Measurements from ENCODE around the gene RAD23A.

RAD23A gene

DNA sequence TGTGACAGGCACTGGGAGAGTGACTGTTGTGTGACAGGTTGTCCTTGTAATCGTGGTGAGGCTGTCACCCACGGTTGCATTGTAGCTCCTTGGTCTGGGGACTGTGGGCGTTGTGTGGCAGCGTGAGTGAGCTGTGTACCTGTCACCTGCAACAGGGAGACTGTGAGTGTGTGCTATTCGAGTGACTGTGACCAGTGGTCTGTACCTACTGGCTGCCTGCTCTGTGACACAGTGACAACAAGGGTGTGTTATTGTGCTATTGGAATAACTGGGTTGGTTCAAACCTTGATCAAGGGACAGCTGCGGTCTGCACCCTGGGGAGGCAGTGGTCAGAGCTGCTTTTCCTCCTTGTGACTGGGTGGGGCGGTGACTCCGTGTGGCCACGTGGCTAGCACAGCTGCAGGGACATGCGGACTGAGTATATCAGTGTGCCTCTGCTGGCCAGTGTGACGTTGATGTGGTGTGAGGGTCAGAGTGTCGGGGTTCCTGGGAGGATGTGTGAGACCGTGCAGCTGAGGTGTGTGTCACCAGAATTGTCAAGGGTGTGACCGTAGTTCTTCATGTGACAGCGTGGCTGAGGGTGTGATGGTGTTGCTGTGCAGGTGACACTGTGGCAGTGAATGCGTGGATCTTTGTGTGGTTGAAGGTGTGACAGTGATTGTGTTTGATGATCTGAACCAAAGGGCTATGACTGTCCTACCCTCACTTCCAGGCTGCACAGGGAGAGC, 39.6 kb downstream of the RAD23A start:
- no peak for DNase-seq

DNA sequence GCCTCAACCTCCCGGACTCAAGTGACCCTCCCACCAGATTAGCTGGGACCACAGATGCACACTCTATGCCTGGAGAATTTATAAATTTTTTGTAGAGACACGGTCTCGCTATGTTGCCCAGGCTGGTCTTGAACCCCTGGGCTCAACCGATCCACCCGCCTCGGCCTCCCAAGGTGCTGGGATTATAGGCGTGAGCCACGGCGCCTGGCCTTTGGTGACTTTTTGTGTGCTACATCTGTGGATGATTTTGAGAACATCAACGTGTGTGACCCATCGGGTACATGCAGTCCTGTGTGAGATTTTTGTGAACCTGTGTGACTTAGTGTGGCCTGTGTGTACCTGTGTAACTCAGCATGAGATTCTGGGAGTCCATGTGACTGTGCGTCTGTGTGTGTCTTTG, 41.1 kb downstream of the RAD23A start:
- no peak for DNase-seq

DNA sequence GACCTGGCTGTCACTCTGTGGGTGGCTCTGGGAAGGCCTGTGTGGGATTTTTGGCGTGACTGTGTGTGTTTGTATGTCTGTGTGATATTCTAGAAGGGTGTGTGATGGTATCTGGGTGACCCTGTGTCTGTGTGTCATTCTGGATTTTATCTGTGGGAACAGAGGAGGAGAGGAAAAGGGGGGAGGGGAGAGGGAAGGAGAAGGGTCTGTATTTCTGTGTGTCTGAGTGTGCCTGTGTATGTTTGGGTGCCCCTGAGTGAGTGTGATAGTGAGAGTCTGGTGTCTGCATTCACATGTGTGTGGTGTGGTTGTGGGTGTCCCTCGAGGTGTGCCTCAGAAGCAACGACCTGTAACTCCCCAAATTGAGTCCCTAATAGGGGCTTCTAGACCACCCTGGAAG, 41.5 kb downstream of the RAD23A start:
- DNase-seq = no peak

DNA sequence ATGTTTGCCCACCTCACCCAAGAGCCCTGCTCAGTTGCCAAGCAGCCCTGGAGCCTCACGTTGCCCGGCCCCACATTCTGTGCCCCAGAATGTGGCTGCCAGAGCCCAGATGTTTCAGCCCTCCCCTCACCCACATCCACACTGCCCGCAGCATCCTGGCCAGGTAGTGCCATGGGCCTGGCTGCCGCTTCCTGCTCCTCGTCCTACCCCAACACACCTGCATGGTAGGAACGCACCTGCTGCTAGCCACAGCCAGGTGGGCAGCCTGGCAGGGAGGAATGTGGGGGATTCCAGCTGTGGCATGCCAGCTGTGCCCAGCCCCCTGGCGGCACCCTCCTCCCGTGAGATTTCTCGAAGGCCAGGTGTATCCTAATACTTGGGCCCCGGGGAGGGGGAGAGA, 42.1 kb downstream of the RAD23A start:
- DNase-seq = no peak

DNA sequence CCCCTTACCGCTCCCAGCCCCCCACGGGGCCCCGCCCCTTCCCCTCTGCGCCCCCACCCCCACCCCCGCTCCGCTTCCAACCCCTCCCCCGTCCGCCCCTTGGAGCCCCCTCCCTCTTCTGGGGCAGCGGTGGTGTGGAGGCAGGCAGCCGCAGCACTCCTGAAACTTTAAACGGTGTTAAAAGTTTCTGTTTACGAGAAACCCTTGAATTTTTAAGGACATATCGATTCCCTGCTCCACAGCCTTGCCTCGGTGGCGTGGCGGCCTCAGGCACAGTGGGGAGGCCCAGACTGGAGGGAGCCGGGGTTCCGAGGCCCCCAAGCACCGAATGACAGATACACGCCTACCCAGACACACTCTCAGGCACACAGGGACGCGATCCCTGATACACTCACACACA, 44.8 kb downstream of the RAD23A start:
- DNase-seq = no peak

DNA sequence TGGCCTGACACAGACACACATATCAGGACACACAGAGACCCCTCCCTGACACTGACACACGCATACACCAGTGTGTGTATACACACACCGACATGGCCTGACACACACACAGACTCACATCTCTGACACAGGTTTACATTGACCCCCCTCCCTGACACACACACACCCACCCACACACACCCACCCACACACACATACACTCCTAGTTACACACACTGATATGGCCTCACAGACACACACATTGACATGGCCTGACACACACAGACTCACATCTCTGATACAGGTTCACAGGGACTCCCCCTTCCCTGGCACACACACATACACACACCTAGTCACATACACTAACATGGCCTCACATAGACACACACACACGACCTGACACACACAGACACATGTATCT, 45.2 kb downstream of the RAD23A start:
- no peak for DNase-seq

DNA sequence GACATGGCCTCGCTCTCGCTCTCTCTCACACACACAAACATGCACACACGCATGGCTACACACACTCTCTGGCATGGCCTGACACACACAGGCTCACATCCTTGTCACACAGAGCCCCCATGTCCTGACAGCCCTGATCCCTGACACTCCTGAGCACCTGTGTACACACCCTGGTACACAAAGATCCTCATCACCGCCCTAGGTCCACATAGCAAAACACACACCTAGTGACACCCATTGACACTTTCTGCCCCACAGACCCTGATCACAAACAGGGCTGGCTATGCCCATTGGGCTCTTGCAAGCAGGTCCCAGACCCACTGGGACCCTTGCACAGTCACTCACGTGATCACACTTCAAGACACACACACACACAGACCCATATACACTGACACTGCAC, 45.6 kb downstream of the RAD23A start:
- DNase-seq = no peak

DNA sequence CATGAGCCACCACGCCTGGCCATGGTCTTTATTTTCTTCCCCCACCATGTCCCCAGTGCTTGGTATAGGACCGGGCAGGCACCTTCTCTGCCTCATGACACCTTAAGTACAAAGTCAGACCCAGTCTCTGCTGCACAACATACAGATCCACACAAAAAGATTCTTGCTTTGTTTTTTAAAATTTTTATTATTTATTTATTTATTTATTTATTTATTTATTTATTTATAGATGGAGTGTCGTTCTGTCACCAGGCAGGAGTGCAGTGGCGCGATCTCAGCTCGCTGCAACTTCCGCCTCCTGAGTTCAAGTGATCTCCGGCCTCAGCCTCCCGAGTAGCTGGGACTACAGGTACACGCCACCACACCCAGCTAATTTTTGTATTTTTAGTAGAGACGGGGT, 47.1 kb downstream of the RAD23A start:
- DNase-seq = no peak

DNA sequence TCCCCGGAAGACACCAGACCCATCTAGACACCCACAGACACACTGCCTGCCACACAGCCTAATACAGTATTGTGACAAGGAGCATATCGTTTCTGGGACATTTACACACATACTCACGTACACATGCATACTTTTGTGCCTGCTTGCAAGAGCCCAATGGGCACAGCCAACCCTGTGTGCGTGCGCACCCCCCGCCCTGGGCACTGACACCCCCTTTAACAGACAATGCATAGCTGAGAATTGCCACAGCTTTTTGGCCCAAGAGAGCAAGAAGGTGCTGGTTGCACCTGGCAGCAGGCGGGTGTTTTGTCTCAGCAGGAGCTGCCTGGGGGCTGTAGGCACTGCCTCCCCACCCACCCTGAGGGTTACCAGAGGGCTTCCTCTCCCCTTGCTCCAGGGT, 47.9 kb downstream of the RAD23A start:
- DNase-seq = no peak

DNA sequence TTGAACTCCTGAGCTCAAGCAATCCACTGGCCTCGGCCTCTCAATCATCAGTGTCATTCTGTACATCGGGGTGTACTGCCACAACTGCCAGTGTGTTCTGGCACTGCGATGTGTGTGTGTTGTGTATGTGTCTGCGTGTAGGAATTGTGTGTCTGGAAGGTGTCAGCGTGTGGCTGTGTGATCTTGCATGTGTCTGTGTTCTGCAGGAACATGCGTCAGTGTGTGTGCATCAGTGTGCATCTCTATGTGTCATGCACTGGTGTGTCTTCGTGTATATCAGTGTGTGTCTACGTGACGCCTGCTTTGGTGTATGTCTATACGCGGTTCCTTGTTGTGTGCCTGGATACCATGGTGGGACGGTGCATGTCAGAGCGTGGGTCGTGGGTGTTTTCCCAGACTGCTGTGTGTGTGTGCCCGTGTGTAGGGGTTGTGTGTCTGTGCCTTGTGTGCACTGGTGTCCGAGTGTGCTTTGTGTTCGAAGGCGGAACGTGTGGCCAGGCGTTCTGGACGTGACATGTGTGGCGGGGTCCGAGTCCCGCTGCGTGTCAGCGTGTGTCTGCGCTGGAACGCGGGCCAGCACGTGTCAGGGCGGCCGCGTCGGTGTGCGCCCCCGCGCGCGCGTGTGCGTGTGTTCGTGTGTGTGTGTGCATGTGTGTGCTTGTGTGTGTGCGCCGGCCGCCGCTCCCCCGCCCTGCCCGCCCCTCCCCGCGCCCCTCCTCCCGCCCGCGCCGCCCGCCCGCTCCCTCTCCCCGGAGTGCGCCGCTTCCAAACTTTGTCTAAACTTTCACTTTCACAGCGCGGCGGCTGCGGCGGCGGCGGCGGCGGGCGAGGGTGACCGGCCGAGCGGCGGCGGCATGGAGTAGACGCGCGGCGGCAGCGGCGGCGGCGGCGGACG, 49.3 kb downstream of the RAD23A start, which contains the start of gene NFIX:
Gene NFIX, plus strand, starts transcription at position 775 of the 895 bp plus-strand sequence. CDS start 363 bp downstream, outside the sequence.
- peak; percentile 66 for DNase-seq

DNA sequence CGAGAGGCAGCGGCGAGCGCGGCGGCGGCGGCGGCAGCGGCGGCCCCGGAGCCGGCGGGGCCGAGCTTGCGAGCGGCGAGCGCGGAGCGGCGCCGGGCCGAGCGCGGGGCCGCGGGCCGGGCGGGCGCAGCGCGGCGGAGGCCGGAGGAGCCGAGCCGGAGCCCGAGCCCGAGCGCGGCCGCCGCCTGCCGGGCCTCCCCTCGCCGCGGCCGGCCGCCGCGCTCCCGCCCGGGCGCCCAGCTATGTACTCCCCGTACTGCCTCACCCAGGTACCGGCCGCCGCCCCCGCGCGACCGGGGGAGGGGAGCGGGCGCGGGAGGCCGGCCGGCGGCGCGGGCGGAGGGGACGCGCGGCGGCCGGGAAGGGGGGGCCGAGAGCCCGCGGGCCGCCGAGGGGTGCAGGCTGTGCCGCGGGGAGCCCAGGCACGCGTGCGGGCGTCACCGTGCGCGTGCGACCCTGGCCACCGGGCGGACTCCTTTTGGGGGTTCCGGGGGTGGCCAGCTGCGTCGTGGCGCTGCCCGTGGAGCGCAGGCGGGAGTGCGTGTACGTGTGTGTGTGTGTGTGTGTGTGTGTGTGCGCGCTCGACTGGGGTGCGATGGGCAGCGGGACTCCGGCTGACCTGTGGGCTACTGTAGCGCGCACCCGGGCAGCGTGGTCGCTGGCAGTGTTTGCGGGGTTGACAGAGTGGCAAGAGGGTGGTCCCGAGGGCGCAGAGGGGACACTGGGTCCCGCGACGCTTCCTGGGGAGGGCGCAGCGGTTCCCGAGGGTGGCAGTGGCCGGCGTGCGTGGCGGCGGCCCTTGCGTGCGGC, 50.1 kb downstream of the RAD23A start:
- DNase-seq = no peak

DNA sequence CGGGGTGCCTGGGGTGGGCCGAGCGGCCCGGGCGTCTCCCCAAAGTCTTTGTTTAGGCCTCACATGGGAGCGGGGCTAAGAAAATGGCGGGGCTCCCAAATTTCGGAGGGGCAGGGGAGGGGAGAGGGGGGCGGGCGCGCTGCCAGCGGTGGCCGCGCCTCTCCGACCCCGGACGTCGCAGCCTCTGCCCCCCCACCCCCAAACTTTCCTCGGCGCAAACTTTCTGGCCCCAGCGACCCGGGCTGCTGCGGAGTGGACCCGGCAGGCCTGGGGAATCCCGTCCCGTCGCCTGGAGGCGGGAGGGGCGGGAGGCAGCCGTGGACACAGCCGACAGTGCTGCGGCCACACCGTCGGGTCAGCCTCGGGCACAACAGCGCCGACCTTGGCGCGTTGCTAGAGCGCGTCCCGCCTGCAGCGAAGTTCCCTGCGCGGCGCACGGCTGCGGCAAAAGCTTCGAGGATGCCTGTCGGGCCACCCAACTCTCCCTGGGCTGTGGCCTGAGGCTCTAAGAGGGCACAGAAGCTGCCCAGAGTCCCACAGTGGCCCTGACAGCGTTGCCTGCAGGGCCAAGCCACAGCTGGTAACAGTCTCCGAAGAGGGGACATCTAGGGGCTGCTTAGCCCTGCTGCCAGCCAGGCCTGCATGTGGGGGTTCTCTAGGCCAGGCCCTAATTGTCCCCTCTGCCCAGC, 50.9 kb downstream of the RAD23A start:
- no peak for DNase-seq

DNA sequence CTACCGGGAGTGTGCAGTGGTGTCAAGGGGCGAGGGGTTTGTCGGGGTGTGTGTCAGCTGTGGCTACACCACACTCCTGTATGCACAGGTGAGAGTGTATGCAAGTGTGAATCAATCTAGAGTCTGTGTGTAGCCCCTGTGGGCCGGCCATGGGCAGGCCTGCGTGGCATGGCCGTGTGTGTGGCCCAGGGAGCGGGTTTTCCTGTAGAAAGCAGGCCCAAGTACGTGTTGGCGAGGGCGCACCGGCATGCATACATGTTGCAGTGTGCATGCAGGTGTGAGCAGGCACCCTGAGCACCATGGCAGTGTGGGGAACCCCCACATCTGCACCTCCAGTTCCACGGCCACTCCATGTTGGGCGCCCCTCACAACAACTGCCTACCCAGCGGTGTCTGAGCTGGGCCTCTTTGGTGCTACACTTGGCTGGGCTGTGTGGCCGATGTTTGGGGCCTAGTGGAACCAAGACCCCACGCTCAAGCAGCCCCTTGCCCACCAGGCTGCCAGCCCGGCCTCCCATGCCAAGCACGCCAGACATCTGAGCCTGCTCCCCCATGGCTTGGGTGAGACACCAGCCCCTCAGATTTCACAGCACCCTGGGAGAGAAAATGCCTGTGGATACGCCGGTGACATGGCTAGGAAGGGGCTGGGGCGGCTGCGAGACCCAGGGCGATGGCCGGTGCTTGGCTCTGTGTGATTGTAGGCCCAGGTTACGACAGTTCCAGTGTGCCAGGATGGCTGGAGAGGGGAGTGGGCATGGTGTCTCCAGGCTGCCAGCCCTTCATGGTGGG, 51.7 kb downstream of the RAD23A start:
- DNase-seq = no peak

DNA sequence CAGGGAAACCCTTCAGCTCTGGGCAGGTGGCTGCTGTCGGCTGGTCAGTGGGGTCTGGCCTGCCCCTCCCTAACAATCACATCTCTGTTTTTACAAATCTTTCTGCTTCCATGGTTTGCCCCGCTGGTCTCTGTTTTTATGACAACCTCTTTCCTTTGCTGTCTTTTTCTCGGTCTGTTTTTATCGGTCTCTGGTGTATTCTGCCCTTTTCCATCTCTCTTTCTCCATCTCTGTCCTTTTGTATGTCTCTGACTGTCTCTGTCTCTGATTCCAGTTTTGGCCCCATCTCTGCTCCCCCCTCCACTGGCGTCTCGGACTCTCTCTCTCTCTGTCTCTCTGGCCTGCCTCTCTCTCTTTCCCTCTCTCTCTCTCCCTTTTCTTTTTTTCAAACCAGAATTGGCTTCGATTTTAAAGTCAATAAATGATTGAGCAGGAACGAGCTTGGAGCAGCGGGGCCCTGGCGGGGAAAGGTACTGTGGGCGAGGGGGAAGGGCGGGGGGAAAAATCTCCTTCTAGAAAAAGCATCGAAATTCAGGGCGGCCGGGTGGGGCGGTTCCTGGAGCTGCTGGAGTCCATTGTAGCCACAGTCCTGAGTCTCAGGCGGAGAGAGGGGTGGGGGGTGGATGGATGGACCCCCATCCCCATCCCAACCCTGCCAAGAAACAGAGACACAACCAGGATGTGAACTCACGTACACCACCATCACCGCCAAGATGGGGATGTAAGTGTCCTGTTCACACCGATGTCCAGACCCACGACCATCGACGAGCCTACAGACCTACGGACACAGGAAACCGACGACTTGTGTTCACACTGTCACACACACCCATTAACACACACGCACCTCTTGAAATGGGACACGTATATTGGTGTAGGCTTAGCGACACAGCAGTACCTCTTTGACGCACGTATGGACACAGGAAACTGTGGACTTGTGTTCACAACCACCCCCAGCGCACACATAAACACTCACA, 52.6 kb downstream of the RAD23A start:
- no peak for DNase-seq

DNA sequence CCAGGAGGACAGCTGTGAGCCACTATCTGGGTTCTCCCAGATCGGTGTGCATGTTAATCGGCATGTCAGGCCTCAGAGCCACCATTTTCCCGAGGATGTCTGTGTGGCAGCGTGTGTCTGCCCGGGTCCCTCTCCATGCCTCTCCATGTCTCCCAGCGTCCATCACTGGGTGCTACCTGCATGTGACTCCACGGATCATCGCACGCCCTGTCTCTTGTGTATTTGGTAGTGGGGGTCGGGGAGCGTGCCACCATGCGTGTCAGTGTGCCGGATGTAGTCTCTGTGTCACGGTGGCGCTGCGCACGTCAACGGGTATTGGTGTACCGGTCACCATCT, 55.5 kb downstream of the RAD23A start:
- no peak for DNase-seq

DNA sequence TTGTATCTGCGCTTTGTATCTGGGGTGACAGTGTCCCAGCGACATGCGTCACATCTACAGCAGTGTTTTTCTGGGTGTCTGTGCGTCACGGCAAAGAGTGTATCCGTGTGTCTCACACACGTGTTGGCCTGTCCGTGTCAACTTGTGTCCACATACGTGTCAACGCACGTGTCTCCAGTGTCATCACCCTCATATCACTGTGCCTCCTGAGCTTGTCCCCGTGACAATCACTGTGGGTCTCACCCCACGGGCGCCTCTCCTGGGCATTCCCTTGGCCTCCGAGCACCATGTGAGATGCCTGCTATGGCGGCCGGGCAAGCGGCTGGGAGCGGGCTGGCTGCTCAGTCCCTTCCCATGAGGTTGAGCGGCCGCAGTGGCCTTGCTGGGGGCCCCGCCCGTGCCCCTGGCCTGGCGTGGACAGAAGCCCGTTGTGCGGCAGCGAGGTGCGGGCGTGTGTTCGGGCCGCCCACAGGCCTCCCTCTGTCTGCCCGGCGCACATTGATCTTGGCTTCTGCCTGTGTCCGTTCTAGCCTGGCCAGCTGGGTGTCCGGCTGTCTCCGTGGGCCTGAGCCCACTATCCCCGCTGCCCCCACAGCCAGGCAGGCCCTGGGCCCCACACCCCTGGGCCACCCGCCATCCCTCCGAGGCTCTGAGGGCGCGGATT, 56.0 kb downstream of the RAD23A start:
- DNase-seq = no peak

DNA sequence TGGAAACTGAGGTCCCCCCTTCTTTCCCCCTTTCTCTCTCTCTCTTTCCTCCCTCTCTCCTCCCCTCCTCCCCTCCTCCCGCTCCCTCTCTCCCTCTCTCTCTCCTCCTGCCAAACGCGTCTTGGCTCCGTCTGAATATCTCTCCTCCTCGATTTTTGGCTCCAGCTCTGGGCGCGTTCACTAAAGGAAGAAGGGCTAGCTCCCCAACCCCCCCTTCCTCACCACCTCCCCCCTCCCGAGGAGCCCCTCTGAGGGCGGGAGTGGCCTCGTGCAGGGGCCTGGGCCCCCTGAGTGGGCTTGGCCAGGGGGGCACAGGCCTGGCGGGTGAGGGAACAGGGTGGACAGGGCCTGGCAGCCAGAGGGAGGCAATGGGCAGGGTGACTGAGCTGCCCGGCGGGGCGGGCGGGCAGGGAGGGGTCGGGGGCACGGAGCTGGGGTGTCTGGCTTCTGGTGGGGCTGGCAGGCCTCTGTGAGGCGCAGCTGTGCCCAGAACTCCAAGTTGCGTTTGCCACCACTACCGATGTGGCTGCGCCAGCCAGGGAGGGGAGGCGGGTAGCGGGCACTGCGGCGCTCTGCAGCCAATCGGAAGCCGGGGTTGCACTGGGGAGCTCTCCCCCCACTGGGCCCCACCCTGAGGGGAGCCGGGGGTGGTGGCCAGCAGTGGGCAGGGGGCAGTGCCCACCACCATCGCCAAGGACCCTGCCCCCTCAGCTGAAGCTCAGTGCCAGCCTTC, 56.7 kb downstream of the RAD23A start:
- no peak for DNase-seq

DNA sequence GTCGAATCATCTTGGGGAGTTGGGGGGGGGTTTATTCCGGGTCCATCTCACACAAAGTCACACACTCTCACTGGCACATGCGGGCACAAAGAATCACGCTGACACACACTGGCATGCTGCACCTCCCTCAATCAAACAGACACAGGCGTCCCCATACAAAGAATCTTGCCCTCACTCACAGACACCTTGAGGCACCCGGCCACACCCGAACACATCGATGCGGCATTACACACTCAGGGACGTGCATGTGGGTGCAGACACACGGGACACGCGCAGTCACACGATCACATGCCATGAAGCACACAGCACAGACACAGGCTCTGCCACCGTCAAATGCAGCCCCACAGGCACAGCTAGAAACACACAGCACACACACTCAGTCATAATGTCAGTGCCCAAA, 57.4 kb downstream of the RAD23A start:
- DNase-seq = no peak
